HG02973 (cell line): ENCODE results near the gene SCAPER.
"Not testable (repeated sequence)": the region's sequence is repeated elsewhere in the genome, so short reads cannot be mapped to it uniquely, and the experiment has no call there.

ENCODE experiments used
- ATAC-seq: cut with Tn5 transposase; IDR thresholded peaks from one replicate; pipeline ENCODE4 v1.9.1; 2021; ENCODE audit warnings: moderate library complexity; ENCODE audit not compliant: unreplicated experiment

The SCAPER gene

GRCh38 chr15:76502678-76503077, 402.5 kb downstream of the SCAPER start:
- ATAC-seq, result no peak

- not testable (repeated sequence) for ATAC-seq
These were observed 403.0 kb downstream of the SCAPER start for GRCh38 chr15:76502185-76502584.

- ATAC-seq, result no peak
These were observed 403.4 kb downstream of the SCAPER start for GRCh38 chr15:76501726-76502125.

GRCh38 chr15:76501011-76501410, 404.1 kb downstream of the SCAPER start:
- ATAC-seq, result no peak

- no peak for ATAC-seq
These were observed 409.7 kb downstream of the SCAPER start for GRCh38 chr15:76495487-76495886.

- ATAC-seq, result no peak
These were observed 412.6 kb downstream of the SCAPER start for GRCh38 chr15:76492538-76492937.

GRCh38 chr15:76483752-76484151, 421.4 kb downstream of the SCAPER start:
- no peak for ATAC-seq

- no peak for ATAC-seq
These were observed 422.1 kb downstream of the SCAPER start for GRCh38 chr15:76483018-76483417.

GRCh38 chr15:76480267-76480666, 424.9 kb downstream of the SCAPER start:
- ATAC-seq, result no peak

GRCh38 chr15:76470691-76471090, 434.4 kb downstream of the SCAPER start:
- no peak for ATAC-seq

GRCh38 chr15:76468722-76469121, 436.4 kb downstream of the SCAPER start:
- no peak for ATAC-seq

GRCh38 chr15:76467136-76467535, 438.0 kb downstream of the SCAPER start:
- ATAC-seq, result no peak

- ATAC-seq, result no peak
These were observed 439.4 kb downstream of the SCAPER start for GRCh38 chr15:76465728-76466127.

GRCh38 chr15:76464247-76464646, 440.9 kb downstream of the SCAPER start:
- no peak for ATAC-seq

GRCh38 chr15:76460871-76461270, 444.3 kb downstream of the SCAPER start:
- ATAC-seq, result no peak

GRCh38 chr15:76460347-76460746, 444.8 kb downstream of the SCAPER start:
- no peak for ATAC-seq

- ATAC-seq, result no peak
These were observed 453.6 kb downstream of the SCAPER start for GRCh38 chr15:76451540-76451939.

GRCh38 chr15:76449455-76449854, 455.7 kb downstream of the SCAPER start:
- no peak for ATAC-seq

- ATAC-seq, result no peak
These were observed 456.4 kb downstream of the SCAPER start for GRCh38 chr15:76448755-76449154.

- ATAC-seq, result no peak
These were observed 457.3 kb downstream of the SCAPER start for GRCh38 chr15:76447728-76448441.

- ATAC-seq, result no peak
These were observed 464.7 kb downstream of the SCAPER start for GRCh38 chr15:76440441-76440840.

- no peak for ATAC-seq
These were observed 465.6 kb downstream of the SCAPER start for GRCh38 chr15:76439542-76439941.

GRCh38 chr15:76433798-76434400, 471.2 kb downstream of the SCAPER start:
- no peak for ATAC-seq
